Parathyroid adenoma (tissue), 2 donors: Measurements from ENCODE around the gene TRAPPC2B.
"Not testable (repeated sequence)": the region's sequence is repeated elsewhere in the genome, so short reads cannot be mapped to it uniquely, and the experiment has no call there.

ENCODE experiments used
- H2AFZ ChIP-seq: fragments of 300-600 bp; sonication (generic); one replicate; pipeline ENCODE4 v1.7.0; 2017; ENCODE audit warnings: antibody characterized with exemption, mild to moderate bottlenecking
- H3K27ac ChIP-seq: fragments of 300-600 bp; sonication (generic); one replicate; pipeline ENCODE4 v1.7.0; 2017
- H3K27me3 ChIP-seq: fragments of 300-600 bp; sonication (generic); one replicate; pipeline ENCODE4 v1.7.0; 2017; ENCODE audit warnings: low read length; ENCODE audit not compliant: control insufficient read depth, insufficient read depth
- H3K36me3 ChIP-seq: fragments of 300-600 bp; sonication (generic); one replicate; pipeline ENCODE4 v1.7.0; 2017; ENCODE audit warnings: low read length; ENCODE audit not compliant: control insufficient read depth, insufficient read depth
- H3K4me1 ChIP-seq: fragments of 300-600 bp; sonication (generic); one replicate; pipeline ENCODE4 v1.7.0; 2017; ENCODE audit warnings: control low read depth
- H3K4me2 ChIP-seq: fragments of 300-600 bp; sonication (generic); one replicate; pipeline ENCODE4 v1.7.0; 2017; ENCODE audit warnings: low read length
- H3K4me3 ChIP-seq: fragments of 300-600 bp; sonication (generic); one replicate; pipeline ENCODE4 v1.7.0; 2017; ENCODE audit warnings: low read depth, low read length
- H3K79me2 ChIP-seq: fragments of 300-600 bp; sonication (generic); one replicate; pipeline ENCODE4 v1.7.0; 2017; ENCODE audit warnings: control low read depth
- H3K9ac ChIP-seq: fragments of 300-600 bp; sonication (generic); one replicate; pipeline ENCODE4 v1.7.0; 2017; ENCODE audit warnings: mild to moderate bottlenecking
- H3K9me3 ChIP-seq: fragments of 300-600 bp; sonication (generic); one replicate; pipeline ENCODE4 v1.7.0; 2017; ENCODE audit warnings: low read length; ENCODE audit not compliant: control insufficient read depth
- TF ChIP-seq, protein P1 (sequence below): fragments of 300-600 bp; sonication (generic); IDR thresholded peaks from one replicate; pipeline ENCODE4 v1.7.0; 2017; ENCODE audit warnings: antibody characterized with exemption, mild to moderate bottlenecking
- donor health status: primary hyperparathyroidism.

Gene TRAPPC2B

DNA sequence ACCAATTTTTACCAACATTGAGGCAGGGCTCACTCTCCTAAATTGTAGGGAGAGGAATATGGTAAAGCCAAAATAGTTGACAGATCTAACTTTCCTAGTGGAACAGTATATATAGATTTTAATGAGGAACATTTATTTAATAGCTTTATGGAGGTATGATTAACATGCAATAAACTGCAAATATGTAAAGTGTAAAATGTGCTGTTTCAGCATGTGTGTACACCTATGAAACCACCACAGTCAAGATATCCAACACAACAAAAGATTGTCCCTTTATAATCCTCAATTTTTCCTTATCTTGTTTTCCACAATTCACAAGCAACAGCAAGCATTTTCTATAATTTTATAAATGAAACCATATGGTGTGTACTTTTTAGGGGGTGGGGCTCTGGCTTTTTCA is 4.1 kb upstream of the TRAPPC2B start:
- H3K4me2 ChIP-seq: no peak overlapping the region
- H3K36me3 ChIP-seq: no peaks in the 10 kb centered on the region
- no peak overlapping the region for H2AFZ ChIP-seq
- H3K9ac ChIP-seq: no peak overlapping the region
- no peak overlapping the region for H3K27ac ChIP-seq
- H3K79me2 ChIP-seq: peaks cover 11% of the 10 kb centered on the region
- H3K4me3 ChIP-seq: no peak overlapping the region
- H3K27me3 ChIP-seq: no peaks in the 10 kb centered on the region
- TF ChIP-seq, protein P1, sequence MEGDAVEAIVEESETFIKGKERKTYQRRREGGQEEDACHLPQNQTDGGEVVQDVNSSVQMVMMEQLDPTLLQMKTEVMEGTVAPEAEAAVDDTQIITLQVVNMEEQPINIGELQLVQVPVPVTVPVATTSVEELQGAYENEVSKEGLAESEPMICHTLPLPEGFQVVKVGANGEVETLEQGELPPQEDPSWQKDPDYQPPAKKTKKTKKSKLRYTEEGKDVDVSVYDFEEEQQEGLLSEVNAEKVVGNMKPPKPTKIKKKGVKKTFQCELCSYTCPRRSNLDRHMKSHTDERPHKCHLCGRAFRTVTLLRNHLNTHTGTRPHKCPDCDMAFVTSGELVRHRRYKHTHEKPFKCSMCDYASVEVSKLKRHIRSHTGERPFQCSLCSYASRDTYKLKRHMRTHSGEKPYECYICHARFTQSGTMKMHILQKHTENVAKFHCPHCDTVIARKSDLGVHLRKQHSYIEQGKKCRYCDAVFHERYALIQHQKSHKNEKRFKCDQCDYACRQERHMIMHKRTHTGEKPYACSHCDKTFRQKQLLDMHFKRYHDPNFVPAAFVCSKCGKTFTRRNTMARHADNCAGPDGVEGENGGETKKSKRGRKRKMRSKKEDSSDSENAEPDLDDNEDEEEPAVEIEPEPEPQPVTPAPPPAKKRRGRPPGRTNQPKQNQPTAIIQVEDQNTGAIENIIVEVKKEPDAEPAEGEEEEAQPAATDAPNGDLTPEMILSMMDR: no peak
- H3K9me3 ChIP-seq: no peaks in the 10 kb centered on the region
- H3K4me1 ChIP-seq: peaks cover 6% of the 10 kb centered on the region

DNA sequence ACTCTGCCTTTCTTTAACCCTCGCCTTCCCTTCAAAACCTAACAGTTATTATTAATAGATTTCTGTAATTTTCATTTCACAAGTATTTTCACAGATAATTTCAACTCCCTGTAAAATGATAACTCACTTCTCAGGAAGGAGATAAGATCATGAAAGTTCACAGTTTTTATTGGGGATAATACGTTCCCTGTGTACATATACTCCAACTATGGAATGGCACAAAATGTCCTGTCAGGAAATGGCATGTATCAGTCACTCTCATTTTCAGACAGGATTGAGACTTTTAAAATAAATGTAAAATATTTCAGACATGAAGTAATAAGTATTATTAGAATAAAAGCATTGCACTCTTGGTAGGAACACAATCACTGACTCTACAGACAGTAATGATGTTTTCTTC is 932 bp upstream of the TRAPPC2B start:
- Histone ChIP-seq H3K4me2 (peak overlapping the region; percentile 83), H3K9ac (no peak overlapping the region), H3K27ac (peak overlapping the region; percentile 87), H3K79me2 (peaks cover 11% of the 10 kb centered on the region), H3K9me3 (no peaks in the 10 kb centered on the region), H3K4me3 (peak overlapping the region; percentile 68), H3K4me1 (peaks cover 6% of the 10 kb centered on the region), H2AFZ (peak overlapping the region; percentile 88), H3K27me3 (no peaks in the 10 kb centered on the region), H3K36me3 (no peaks in the 10 kb centered on the region)
- TF ChIP-seq, protein P1: no peak

DNA sequence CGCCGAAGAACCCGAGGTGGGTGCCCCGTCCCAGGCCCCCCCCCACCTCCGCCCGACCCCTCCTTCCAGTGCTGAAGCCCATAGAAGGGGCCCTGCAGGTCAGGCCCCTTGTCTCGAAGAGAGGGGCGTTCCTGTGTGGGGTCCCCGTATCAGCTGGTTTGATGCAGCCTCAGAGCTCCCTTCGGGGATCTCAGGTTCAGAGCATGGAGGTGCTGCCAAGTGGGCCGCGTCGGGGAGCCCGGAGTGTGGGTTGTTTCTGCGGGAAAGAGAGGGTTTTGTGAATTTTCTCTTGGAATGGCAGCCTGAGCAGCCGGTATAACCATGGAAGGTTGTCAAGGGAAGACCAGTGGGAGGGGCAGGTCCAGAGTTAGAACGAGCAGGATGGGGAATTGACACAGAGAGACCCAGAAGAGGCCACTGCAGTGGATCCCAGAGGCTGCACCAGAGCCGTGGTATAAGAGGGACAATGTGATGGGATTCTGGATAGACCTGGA is 384 bp downstream of the TRAPPC2B start:
- H3K4me2 ChIP-seq: peak overlapping the region; percentile 72
- H3K36me3 ChIP-seq: no peaks in the 10 kb centered on the region
- H3K9ac ChIP-seq: peak overlapping the region; percentile 50
- H3K27ac ChIP-seq: peak overlapping the region; percentile 87
- H3K27me3 ChIP-seq: no peaks in the 10 kb centered on the region
- peak overlapping the region; percentile 74 for H2AFZ ChIP-seq
- H3K9me3 ChIP-seq: no peaks in the 10 kb centered on the region
- peak overlapping the region; percentile 68 for H3K4me3 ChIP-seq
- peaks cover 6% of the 10 kb centered on the region for H3K4me1 ChIP-seq
- TF ChIP-seq, protein P1: no peak
- H3K79me2 ChIP-seq: peaks cover 7% of the 10 kb centered on the region

DNA sequence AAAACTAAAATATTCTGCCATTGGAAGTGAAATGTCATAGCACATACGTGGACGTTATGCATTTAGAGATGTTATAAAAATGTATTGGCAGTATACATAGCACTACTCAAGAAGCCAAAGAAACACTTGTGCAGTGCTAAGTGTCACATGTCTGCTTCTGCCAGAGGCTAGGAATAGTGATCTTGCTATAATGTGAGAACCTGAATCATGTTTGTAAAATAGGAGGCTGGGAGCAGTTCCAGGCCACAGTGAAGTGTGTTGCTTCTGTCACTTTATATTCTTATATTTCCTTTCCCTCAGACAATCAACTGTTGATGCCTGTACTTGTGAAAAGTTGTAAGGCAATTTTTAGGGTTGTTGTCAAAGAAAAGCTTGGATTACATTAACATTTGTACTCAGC is 3.4 kb downstream of the TRAPPC2B start:
- Histone ChIP-seq H3K4me1 (peaks cover 6% of the 10 kb centered on the region), H3K36me3 (no peaks in the 10 kb centered on the region), H3K4me3 (no peak overlapping the region), H3K4me2 (no peak overlapping the region), H3K9ac (no peak overlapping the region), H3K79me2 (peaks cover 10% of the 10 kb centered on the region), H3K27me3 (no peaks in the 10 kb centered on the region), H3K27ac (no peak overlapping the region), H2AFZ (no peak overlapping the region), H3K9me3 (no peaks in the 10 kb centered on the region)
- TF ChIP-seq, protein P1: no peak

DNA sequence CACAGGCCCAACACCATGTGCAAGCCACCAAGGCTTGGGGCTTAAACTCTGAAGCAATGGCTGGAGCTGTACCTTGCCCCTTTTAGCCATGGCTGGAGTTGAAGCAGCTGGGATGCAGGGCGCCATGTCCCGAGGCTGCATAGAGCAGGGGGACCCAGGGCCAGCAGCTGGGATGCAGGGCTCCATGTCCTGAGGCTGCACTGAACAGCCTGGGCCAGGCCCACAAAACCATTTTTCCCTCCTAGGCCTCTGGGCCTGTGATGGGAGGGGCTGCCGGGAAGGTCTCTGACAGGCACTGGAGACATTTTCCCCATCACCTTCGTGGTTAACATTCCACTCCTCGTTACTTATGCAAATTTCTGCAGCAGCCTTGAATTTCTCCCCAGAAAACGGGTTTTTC is 10.8 kb downstream of the TRAPPC2B start:
- TF ChIP-seq, protein P1: no peak
- Histone ChIP-seq H3K27ac (no peak overlapping the region), H3K36me3 (no peaks in the 10 kb centered on the region), H3K4me1 (no peaks in the 10 kb centered on the region), H3K27me3 (no peaks in the 10 kb centered on the region), H2AFZ (no peak overlapping the region), H3K9ac (no peak overlapping the region), H3K79me2 (peaks cover 14% of the 10 kb centered on the region), H3K9me3 (no peaks in the 10 kb centered on the region), H3K4me2 (no peak overlapping the region), H3K4me3 (no peak overlapping the region)

DNA sequence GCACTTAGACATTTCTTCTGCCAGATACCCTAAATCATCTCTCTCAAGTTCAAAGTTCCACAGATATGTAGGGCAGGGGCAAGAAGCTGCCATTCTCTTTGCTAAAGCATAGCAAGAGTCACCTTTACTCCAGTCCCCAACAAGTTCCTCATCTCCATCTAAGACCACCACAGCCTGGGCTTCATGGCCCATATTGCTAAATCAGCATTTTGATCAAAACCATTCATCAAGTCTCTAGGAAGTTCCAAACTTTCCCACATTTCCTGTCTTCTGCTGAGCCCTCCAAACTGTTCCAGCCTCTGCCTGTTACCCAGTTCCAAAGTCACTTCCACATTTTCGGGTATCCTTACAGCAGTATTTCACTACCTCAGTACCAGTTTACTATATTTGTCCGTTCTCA is 11.3 kb downstream of the TRAPPC2B start:
- H3K27me3 ChIP-seq, H3K4me2 ChIP-seq: not testable (repeated sequence)

More for the DNA sequence above, 11.3 kb downstream of the TRAPPC2B start:
- not testable (repeated sequence) for H3K27ac ChIP-seq, H3K36me3 ChIP-seq, H3K4me1 ChIP-seq, H3K4me3 ChIP-seq, H3K9ac ChIP-seq, H2AFZ ChIP-seq, H3K9me3 ChIP-seq
- H3K79me2 ChIP-seq: peaks cover 14% of the 10 kb centered on the region
